Umbilical cord (tissue), 2 donors: ENCODE measurements around the gene TPSG1. TPM values are rescaled to one million over a fixed set of nuclear protein-coding genes. Genes with fewer than 3 reads are reported as not detected.
"Not testable (repeated sequence)": the region's sequence is repeated elsewhere in the genome, so short reads cannot be mapped to it uniquely, and the experiment has no call there.

Experiments used
- DNase-seq: peaks from one replicate; pipeline ENCODE4 v3.0.0-alpha.2; 2015; ENCODE audit warnings: low spot score
- total RNA-seq: library from RNA; depleted of rRNA; stranded (reverse); fragments of >200 nt; gene quantifications from one replicate; pipeline ENCODE4 v1.2.3, GENCODE V29; 2014; ENCODE audit warnings: low replicate concordance; ENCODE audit not compliant: insufficient read depth

The TPSG1 gene
- total RNA-seq, 1 donor from 2014 or later = not detected

DNA sequence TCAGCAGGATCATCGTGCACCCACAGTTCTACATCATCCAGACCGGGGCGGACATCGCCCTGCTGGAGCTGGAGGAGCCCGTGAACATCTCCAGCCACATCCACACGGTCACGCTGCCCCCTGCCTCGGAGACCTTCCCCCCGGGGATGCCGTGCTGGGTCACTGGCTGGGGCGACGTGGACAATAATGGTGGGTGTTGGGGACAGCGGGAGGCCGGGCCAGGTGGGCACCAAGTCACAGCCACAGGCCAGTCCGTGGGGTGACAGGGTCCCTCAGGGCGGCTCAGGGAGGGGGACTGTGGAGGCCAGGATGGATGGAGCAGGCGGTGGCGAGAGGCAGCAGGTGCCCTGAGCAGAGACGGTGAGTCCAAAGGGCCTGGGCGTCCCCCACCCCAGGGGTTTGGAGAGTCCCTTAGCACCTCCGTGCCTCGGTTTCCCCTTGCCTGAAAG lies 31.8 kb upstream of the TPSG1 start:
- no peak for DNase-seq

- DNase-seq = not testable (repeated sequence)
Observed at GRCh38 chr16:1256296-1256873, 31.3 kb upstream of the TPSG1 start.

GRCh38 chr16:1255276-1256122 lies 30.4 kb upstream of the TPSG1 start, which contains the start of gene TPSD1:
Gene TPSD1 (plus strand): TSS chr16:1256069. CDS start chr16:1256281, 212 bp downstream.
- not testable (repeated sequence) for DNase-seq

- DNase-seq = not testable (repeated sequence)
Observed at GRCh38 chr16:1254821-1255220, 29.8 kb upstream of the TPSG1 start.

GRCh38 chr16:1253701-1254364 lies 28.8 kb upstream of the TPSG1 start:
- DNase-seq = not testable (repeated sequence)

DNA sequence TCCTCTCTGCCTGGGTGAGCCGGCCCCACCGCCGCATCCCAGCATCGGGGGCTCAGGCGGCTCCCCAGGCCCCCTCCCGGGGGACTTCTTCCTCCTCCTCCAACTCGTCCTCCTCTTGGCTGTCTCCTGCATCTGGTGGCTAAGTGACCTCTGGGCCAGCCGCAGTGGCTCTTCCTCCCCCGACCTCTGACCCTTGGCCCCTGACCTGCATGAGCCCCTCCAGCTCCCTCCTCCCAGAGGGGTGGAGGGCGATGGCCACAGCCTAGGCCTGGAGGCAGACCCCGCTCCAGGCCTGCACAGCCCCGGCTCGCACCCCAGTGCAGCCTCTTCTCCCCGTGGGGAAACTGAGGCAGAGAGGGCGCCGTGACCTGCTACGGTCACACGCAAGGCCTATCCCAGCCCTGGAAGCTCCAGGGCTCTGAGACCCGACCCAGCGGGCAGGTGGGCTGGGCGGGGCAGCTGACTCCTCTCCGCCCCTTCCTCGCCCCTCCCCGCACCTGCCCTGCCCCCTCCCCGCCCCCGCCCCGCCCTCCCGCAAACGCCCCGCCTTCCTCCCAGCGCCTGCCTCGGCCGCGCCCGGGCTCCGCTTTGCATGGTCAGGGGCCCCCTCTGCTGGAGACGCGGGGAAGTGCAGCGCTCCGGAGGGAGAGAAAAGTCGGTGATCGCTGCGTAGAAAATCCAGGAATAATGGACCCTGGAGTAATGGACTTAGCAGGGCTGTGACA lies 24.1 kb upstream of the TPSG1 start:
- not testable (repeated sequence) for DNase-seq

GRCh38 chr16:1247903-1248537 lies 23.0 kb upstream of the TPSG1 start:
- not testable (repeated sequence) for DNase-seq

DNA sequence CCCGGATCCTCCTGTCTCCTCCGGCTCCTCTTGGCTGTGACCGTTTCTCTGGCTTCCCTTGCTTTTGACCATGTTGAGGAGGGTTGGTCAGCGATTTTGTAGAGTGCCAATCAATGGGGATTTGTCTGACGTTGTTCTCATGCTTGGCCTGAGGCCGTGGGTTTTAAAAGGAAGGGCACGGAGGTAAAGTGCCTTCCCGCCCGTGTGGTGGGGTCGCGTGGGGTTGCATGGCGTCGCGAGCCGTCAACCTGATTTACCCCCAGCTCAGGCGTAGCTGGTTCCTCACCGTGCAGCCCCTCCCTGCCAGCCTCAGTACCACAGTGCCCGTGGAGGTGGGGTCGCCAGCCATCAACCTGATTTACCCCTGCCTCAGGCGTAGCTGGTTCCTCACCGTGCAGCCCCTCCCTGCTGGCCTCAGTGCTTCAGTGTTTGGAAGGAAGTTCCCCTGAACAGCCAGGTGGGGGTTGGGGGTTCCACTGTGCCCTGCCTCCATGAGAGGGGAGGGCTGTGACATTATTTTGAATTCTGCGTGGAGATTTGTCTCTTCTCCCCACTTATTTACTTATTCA lies 20.5 kb upstream of the TPSG1 start:
- no peak for DNase-seq

DNA sequence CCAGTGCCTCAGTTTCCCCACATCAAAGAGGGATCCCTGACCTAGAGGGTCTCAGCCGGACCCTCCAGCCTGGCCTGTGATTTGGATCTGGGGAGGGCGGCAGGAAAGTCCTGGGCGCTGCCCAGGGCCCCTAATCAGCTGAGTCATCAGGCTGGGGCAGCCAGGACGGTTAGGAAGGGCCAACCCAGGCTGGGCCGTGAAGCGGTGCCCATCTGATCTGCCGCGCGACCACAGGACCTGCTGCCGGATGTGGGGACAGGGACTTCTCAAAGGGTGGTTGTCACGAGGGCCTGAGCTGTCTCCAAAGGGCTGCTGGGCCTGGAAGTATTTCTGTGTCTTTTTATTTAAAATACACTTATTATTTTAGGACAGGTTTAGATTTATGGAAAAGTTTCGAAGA lies 19.8 kb upstream of the TPSG1 start:
- DNase-seq = no peak

DNA sequence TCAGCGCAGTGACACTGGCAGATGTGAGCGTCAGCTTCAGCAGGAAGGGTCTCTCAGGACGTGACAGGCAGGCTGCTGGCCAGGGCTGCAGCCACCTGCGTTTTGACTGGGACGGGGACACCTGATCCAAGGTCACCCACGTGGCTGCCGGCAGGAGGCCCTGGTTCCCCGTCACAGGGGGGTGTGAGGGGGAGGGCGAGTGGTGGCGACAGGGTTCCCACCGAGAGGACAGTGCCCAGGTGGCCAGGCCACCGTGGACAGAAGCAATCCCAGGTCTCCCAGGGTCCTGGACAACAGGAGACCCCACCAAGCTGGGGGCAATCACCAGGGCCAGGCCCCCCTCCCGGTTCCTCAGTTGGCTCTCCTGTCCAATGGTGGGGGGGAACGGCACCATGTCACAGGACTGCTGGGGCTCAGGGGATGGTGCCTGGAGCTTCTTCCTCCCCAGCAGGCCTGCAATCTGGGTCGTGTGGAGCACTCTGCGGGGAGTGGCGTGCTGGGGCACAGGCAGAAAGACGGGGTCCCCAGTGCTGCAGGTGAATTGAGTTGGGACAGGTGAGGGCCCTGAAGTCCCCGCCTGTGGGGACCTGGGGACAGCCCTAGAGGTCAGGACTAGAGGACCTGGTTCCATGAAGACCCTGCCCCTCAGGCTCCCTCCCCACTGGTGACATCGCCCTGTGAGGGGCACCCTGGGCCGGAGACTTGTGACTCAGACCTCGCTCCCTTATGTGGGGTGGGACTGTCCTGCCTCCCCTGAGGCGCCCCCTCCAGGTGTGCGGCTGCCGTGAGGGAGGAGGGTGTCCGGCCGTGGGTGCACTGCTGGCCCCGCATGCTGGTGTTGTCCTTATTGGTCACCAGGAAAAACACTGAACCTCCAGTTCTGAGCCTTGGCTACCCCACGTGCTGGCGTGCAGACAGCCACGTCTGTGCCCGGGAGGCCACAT lies 19.1 kb upstream of the TPSG1 start:
- DNase-seq = not testable (repeated sequence)

DNA sequence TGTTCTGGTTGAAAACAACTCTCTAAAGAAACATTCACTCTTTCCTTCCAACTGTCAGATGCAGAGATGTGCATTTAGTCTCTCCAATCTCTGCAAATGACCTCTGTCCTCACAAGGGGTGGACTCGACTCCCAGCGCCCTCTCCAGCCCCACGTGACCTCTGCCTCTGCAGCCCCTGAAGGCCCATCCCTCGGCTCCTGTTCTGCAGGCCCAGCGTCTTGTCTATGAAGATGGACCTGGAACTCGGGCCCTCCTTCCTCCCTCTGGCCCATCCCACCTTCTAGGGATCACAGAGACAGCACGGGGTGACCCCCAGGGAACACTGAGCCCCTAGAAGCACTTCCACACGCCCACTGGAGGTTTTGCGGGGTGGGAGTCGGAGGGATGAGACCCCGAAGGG lies 18.3 kb upstream of the TPSG1 start:
- DNase-seq = not testable (repeated sequence)

GRCh38 chr16:1241081-1241480 lies 16.0 kb upstream of the TPSG1 start:
- DNase-seq = not testable (repeated sequence)

- not testable (repeated sequence) for DNase-seq
Observed at GRCh38 chr16:1240436-1240835, 15.4 kb upstream of the TPSG1 start, which contains the start of gene TPSAB1. Gene TPSAB1 (plus strand): TSS chr16:1240705. CDS start chr16:1240939, 234 bp downstream.

GRCh38 chr16:1239575-1239974 lies 14.5 kb upstream of the TPSG1 start:
- not testable (repeated sequence) for DNase-seq

GRCh38 chr16:1238909-1239308 lies 13.8 kb upstream of the TPSG1 start:
- DNase-seq = not testable (repeated sequence)

DNA sequence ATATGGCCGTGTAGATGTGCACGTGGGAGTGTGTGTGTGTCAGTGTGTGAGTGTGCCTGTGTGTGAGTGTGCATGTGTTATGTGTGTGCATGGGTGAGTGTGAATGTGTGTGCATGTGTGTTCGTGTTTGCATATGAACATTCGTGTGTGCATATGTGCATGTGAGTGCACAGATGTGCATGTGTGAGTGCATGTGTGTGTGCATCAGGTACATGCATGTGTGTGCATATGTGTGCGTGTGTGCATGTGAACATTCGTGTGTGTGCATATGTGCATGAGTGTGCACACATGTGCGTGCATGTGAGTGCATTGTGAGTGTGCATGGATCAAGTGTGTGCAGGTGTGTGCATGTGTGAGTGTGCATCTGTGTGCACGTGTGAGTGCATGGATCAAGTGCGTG lies 12.9 kb upstream of the TPSG1 start:
- no peak for DNase-seq

DNA sequence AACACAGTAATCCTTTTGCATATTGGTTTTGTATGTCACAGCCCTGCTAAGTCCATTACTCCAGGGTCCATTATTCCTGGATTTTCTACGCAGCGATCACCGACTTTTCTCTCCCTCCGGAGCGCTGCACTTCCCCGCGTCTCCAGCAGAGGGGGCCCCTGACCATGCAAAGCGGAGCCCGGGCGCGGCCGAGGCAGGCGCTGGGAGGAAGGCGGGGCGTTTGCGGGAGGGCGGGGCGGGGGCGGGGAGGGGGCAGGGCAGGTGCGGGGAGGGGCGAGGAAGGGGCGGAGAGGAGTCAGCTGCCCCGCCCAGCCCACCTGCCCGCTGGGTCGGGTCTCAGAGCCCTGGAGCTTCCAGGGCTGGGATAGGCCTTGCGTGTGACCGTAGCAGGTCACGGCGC lies 11.6 kb upstream of the TPSG1 start:
- not testable (repeated sequence) for DNase-seq

GRCh38 chr16:1232049-1232748 lies 7.1 kb upstream of the TPSG1 start:
- DNase-seq = not testable (repeated sequence)

GRCh38 chr16:1231301-1231700 lies 6.2 kb upstream of the TPSG1 start:
- not testable (repeated sequence) for DNase-seq
